PFSK-1 (cell line): ENCODE measurements around the gene GGTLC1.

ENCODE experiments used
- FOXP2 ChIP-seq: optimal IDR thresholded peaks from 2 replicates; pipeline ENCODE3; 2011; ENCODE audit warnings: borderline replicate concordance, control low read depth, inconsistent platforms; ENCODE audit not compliant: insufficient read depth; ENCODE audit errors: extremely low read length, extremely low read depth
- POLR2AphosphoS5 ChIP-seq: IDR thresholded peaks from 2 replicates; pipeline ENCODE4 v1.6.1; 2012; ENCODE audit warnings: low read depth, mild to moderate bottlenecking, control low read depth, low read length, moderate library complexity
- REST ChIP-seq, 2 experiments: IDR thresholded peaks; 2 replicates each; pipeline versions ENCODE4 v1.6.1 to v1.8.0; 2011 to 2012; ENCODE audit warnings: low read depth in 2 of 2, low read length in 2 of 2, control low read depth in 1 of 2, inconsistent platforms in 1 of 2, mild to moderate bottlenecking in 1 of 2, moderate library complexity in 1 of 2; ENCODE audit not compliant: insufficient read depth in 1 of 2
- SIN3A ChIP-seq: IDR thresholded peaks from 2 replicates; pipeline ENCODE4 v1.6.1; 2012; ENCODE audit warnings: mild to moderate bottlenecking, low read length, moderate library complexity, borderline replicate concordance; ENCODE audit not compliant: insufficient read depth
- TAF1 ChIP-seq: IDR thresholded peaks from 2 replicates; pipeline ENCODE4 v1.6.1; 2012; ENCODE audit warnings: low read length, control low read depth, borderline replicate concordance; ENCODE audit not compliant: insufficient read depth

- no peak for TF ChIP-seq REST (IDR thresholded peaks at IDR 0.05; ENCODE audit: insufficient read depth in 1 of 2, low read depth in 2 of 2, low read length in 2 of 2)
- no peak for TF ChIP-seq SIN3A
- no peak for TF ChIP-seq POLR2AphosphoS5
- no peak for TF ChIP-seq TAF1
- TF ChIP-seq FOXP2: no peak
Measured at GRCh38 chr20:23943304-23943703, 45.3 kb downstream of the GGTLC1 start.
